ENCODE data around the gene ZNF215. TPM values are rescaled to one million over a fixed set of nuclear protein-coding genes. Genes with fewer than 3 reads are reported as not detected.

ZNF215 gene
- total RNA-seq, 1 experiment from 2014 or later: 15.8 TPM

DNA sequence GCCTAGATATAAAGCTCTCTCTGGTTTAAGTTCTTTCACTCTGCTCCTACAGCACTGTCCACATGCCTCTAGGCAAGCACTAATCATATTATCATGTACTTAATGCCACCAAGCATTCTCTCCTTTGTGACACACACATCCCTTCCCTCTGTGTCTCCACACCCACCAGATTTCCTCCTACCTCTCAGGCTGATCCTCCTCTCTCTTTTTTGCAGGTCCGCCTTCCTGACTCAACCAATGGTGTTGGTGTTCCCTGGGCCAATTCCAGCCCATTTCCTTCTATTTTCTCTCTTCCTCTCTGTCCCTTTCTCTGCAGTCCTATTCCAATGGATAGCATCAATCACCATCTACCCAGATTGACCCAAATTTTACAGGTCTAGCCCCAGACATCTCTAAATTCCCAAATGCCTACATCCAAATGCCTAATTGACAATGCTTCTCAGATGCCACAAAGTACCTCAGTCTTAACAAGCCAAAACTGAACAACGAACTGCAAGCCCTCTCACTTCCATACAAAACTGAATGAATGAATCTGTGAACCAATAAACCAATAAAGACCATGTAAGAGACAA, 504 bp upstream of the ZNF215 start:
- Mint-ChIP-seq H3K9me3 (no peaks in the 10 kb centered on the region), H3K4me3 (peak overlapping the region; percentile 99), H3K36me3 (peaks cover 5% of the 10 kb centered on the region; the same call in 1 of the 2 replicates), H3K27me3 (ENCODE audit: low read depth) (no peaks in the 10 kb centered on the region; the same call in 1 of the 2 replicates), H3K27ac (peak overlapping the region; percentile 95), H3K4me1 (peaks cover 36% of the 10 kb centered on the region)
- no peak for DNase-seq (ENCODE audit: low spot score)
- TF ChIP-seq PRRX2 (CRISPR knock-in tag; IDR thresholded peaks at IDR 0.05) (0 out of 2 replicates have a peak, but pooled peaks have one; percentile 30), ZNF423 (CRISPR knock-in tag; IDR thresholded peaks at IDR 0.05) (no peak), ETV6 (CRISPR knock-in tag; IDR thresholded peaks at IDR 0.05) (peak; percentile 30; the same call in 1 of the 2 replicates), SP1 (CRISPR knock-in tag; conservative IDR thresholded peaks at IDR 0.05) (0 out of 2 replicates have a peak, but pooled peaks have one; percentile 12)
- TF ChIP-seq, protein P1, sequence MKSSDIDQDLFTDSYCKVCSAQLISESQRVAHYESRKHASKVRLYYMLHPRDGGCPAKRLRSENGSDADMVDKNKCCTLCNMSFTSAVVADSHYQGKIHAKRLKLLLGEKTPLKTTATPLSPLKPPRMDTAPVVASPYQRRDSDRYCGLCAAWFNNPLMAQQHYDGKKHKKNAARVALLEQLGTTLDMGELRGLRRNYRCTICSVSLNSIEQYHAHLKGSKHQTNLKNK (CRISPR knock-in tag; IDR thresholded peaks at IDR 0.05): no peak
- TF ChIP-seq, protein P2, sequence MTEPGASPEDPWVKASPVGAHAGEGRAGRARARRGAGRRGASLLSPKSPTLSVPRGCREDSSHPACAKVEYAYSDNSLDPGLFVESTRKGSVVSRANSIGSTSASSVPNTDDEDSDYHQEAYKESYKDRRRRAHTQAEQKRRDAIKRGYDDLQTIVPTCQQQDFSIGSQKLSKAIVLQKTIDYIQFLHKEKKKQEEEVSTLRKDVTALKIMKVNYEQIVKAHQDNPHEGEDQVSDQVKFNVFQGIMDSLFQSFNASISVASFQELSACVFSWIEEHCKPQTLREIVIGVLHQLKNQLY (CRISPR knock-in tag; IDR thresholded peaks at IDR 0.05): no peak
- peak; percentile 53 for ATAC-seq
- CTCF ChIA-PET: interaction anchor here (0.8 to 4.7 kb wide), 6 partner anchors 11 to 220 kb away, joined by 3 to 22 read pairs (median 8); partner anchors contain the start of gene NLRP14
- POLR2A ChIA-PET: no interaction called here

- ChIA-PET POLR2A (no interaction called here), CTCF (interaction anchor here (2.3 to 4.7 kb wide), 3 partner anchors 110 to 172 kb away, joined by 13 to 22 read pairs (median 14); no protein-coding TSS in a partner anchor)
- DNase-seq (ENCODE audit: low spot score): no peak
- peaks cover 36% of the 10 kb centered on the region for H3K4me1 Mint-ChIP-seq
- no peaks in the 10 kb centered on the region; the same call in 1 of the 2 replicates for H3K27me3 Mint-ChIP-seq (ENCODE audit: low read depth)
- peaks cover 7% of the 10 kb centered on the region; the same call in 1 of the 2 replicates for H3K36me3 Mint-ChIP-seq
- TF ChIP-seq, protein P3, sequence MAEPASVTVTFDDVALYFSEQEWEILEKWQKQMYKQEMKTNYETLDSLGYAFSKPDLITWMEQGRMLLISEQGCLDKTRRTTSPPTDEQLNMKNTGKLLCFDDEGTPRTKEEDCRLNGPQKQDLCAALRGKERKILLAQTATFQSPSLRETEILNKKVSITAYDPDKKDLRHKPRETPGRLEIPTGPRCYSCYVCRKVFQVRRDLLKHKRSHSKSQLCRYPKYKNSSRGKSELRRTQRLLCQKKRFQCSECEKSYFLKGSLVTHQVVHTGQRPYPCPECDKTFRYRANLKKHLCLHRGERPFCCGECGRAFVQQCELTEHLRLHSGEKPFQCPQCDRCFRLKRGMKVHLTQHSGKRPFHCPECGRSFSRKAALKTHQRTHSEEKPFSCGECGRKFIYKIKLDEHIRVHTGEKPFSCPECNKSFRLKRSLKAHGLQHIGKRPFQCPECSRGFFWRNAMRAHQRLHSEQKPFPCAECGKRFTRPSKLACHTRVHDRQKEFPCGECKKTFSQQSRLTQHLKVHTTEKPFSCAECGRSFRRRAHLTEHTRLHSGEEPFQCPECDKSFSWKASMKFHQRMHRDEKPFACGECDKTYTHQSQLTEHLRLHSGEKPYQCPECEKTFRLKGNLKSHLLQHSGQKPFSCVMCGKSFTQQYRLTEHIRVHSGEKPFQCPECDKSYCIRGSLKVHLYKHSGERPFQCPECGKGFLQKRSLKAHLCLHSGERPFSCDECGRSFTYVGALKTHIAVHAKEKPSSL (CRISPR knock-in tag; conservative IDR thresholded peaks at IDR 0.05): no peak
- TF ChIP-seq, protein P4, sequence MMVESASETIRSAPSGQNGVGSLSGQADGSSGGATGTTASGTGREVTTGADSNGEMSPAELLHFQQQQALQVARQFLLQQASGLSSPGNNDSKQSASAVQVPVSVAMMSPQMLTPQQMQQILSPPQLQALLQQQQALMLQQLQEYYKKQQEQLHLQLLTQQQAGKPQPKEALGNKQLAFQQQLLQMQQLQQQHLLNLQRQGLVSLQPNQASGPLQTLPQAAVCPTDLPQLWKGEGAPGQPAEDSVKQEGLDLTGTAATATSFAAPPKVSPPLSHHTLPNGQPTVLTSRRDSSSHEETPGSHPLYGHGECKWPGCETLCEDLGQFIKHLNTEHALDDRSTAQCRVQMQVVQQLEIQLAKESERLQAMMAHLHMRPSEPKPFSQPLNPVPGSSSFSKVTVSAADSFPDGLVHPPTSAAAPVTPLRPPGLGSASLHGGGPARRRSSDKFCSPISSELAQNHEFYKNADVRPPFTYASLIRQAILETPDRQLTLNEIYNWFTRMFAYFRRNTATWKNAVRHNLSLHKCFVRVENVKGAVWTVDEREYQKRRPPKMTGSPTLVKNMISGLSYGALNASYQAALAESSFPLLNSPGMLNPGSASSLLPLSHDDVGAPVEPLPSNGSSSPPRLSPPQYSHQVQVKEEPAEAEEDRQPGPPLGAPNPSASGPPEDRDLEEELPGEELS (CRISPR knock-in tag; IDR thresholded peaks at IDR 0.05): no peak
- H3K4me3 Mint-ChIP-seq: peak overlapping the region; percentile 99
- peak overlapping the region; percentile 80 for H3K27ac Mint-ChIP-seq
- H3K9me3 Mint-ChIP-seq: no peaks in the 10 kb centered on the region
- no peak for ATAC-seq
Observed at GRCh38 chr11:6927030-6927617, 898 bp downstream of the ZNF215 start.

GRCh38 chr11:6928916-6929315, 2.7 kb downstream of the ZNF215 start:
- Mint-ChIP-seq H3K4me3 (peak overlapping the region; percentile 10; the same call in 1 of the 2 replicates), H3K36me3 (peaks cover 21% of the 10 kb centered on the region), H3K9me3 (no peaks in the 10 kb centered on the region), H3K27ac (peak overlapping the region; percentile 54), H3K27me3 (ENCODE audit: low read depth) (no peaks in the 10 kb centered on the region; the same call in 1 of the 2 replicates), H3K4me1 (peaks cover 36% of the 10 kb centered on the region)
- ATAC-seq (no peak), DNase-seq (ENCODE audit: low spot score) (no peak)
- CTCF ChIA-PET: interaction anchor here (0.6 to 4.7 kb wide), 3 partner anchors 117 to 398 kb away, joined by 3 to 22 read pairs (median 5); no protein-coding TSS in a partner anchor
- TF ChIP-seq HMGXB4 (CRISPR knock-in tag; IDR thresholded peaks at IDR 0.05): no peak
- TF ChIP-seq, protein P1 (CRISPR knock-in tag; IDR thresholded peaks at IDR 0.05): no peak
- POLR2A ChIA-PET: no interaction called here

Data from WTC11 (cell line).